Heart left ventricle (tissue), 16 donors: ENCODE results near the gene TNFRSF8. TPM values are rescaled to one million over a fixed set of nuclear protein-coding genes. Genes with fewer than 3 reads are reported as not detected.
A peak's percentile ranks its signal among the peaks of the same experiment; 100 is the strongest.
"Not testable (repeated sequence)": the region's sequence is repeated elsewhere in the genome, so short reads cannot be mapped to it uniquely, and the experiment has no call there.

Experiments
- ATAC-seq, 4 donors: fragments of 200-7000 bp; cut with Tn5 transposase; one replicate each; pipeline ENCODE4 v1.9.1; 2020 to 2022; ENCODE audit warnings: moderate library complexity in 4 of 4, mild to moderate bottlenecking in 3 of 4, moderate number of reproducible peaks in 1 of 4
- DNase-seq, 5 donors: peaks; one replicate each; pipeline ENCODE4 v3.0.0-alpha.2; 2020
- H3K27ac ChIP-seq, 12 donors: fragments of 200-600 bp; sonication (generic) in 4 of 12; one replicate each; pipeline versions ENCODE4 v1.5.0 to v1.8.0; 2016 to 2022; ENCODE audit warnings: mild to moderate bottlenecking in 2 of 12
- H3K27me3 ChIP-seq, 9 donors: fragments of 200-600 bp; sonication (generic) in 2 of 9; one replicate each; pipeline versions ENCODE4 v1.5.1 to v1.8.0; 2016 to 2022; ENCODE audit warnings: mild to moderate bottlenecking in 3 of 9
- H3K36me3 ChIP-seq, 9 donors: fragments of 200-600 bp; sonication (generic) in 2 of 9; one replicate each; pipeline versions ENCODE4 v1.5.0 to v1.8.0; 2018 to 2022; ENCODE audit warnings: mild to moderate bottlenecking in 2 of 9
- H3K4me1 ChIP-seq, 12 donors: fragments of 200-600 bp; sonication (generic) in 4 of 12; one replicate each; pipeline versions ENCODE4 v1.5.0 to v1.8.0; 2016 to 2022; ENCODE audit warnings: mild to moderate bottlenecking in 3 of 12
- H3K4me3 ChIP-seq, 12 donors: fragments of 200-600 bp; sonication (generic) in 4 of 12; one replicate each; pipeline versions ENCODE4 v1.5.0 to v1.8.0; 2017 to 2022; ENCODE audit warnings: mild to moderate bottlenecking in 9 of 12, moderate library complexity in 4 of 12
- H3K9me3 ChIP-seq, 12 donors: fragments of 200-600 bp; sonication (generic) in 4 of 12; one replicate each; pipeline versions ENCODE4 v1.5.0 to v1.8.0; 2016 to 2022; ENCODE audit warnings: mild to moderate bottlenecking in 1 of 12
- POLR2A ChIP-seq, 2 donors: fragments of 450-650 bp; IDR thresholded peaks; one replicate each; pipeline ENCODE4 v1.6.1; 2017; ENCODE audit warnings: antibody characterized with exemption in 2 of 2, mild to moderate bottlenecking in 2 of 2, moderate library complexity in 2 of 2
- WGBS, 4 donors: extraction: QIAGEN DNeasy Blood & Tissue Kit in 2 of 4; methylation state at CpG; one replicate each; pipeline versions ENCODE4 v1.1.5 to v1.1.7; 2013 to 2018; 5-methylcytosine and 5-hydroxymethylcytosine counted together
- intact Hi-C, 10 donors: fragments of 100-400 bp; cut with DNase I; formaldehyde crosslinking; loops; one replicate each; pipeline versions ENCODE4 v1.11.1 to v1.14.2; 2022
- polyA plus RNA-seq, 2 donors: library from polyadenylated mRNA; stranded (reverse); fragments of 200-250 nt; gene quantifications; one replicate each; pipeline ENCODE4 v1.2.3, GENCODE V29; 2013
- total RNA-seq, 9 donors: library from RNA; depleted of rRNA in 2 of 9; stranded (reverse); fragments of >200 nt in 2 of 9; fragmentation: NEBNext Ultra II Directional in 3 of 9; extraction: Animal tissue kit (Norgen Biotek cat#: 25700) in 3 of 9; gene quantifications; one replicate each; pipeline versions ENCODE4 v1.1.0 to v1.2.4, GENCODE V29; 2016 to 2023
- TF ChIP-seq, protein P1 (sequence below), 12 donors: fragments of 200-600 bp; sonication (generic) in 4 of 12; IDR thresholded peaks; one replicate each; pipeline versions ENCODE4 v1.5.0 to v1.8.0; 2018 to 2022; ENCODE audit warnings: antibody characterized with exemption in 12 of 12, mild to moderate bottlenecking in 5 of 12
- donor health status: ischemic (EF 13 %, LVEDD 7.1; RV severe dilation, severe dysfunction).
- donor health status: healthy with polysubstance abuse.
- donor health status: DM: no; HTN: yes; CAD: no.
- donor health status: DM: no; HTN: no; CAD: no.
- donor health status: ischemic (EF 25% LVEDD 6.9; RV normal size, moderate dysfunction).
- donor health status: ischemic (EF 25% LVEDD 5.7; RV mildly dilated, moderate dysfunction).
- donor health status: healthy.
- donor health status: DM: yes; HTN: yes; CAD: no.
- donor health status: ischemic (EF 35%, LVEDD 5.7; RV mildly dilated, moderate dysfunction).
- donor health status: nonischemic (EF 11% LVEDD 7.7; RV severe dilation, severe dysfunction).
- donor health status: DM: yes; HTN: yes; CAD: no.
- donor health status: PGD.
- donor health status: ischemic (EF 29% LVEDD 5.4; RV normal size, mild dysfunction).
- donor health status: nonischemic (EF 23%, LVEDD 6.1; RV moderate dilation, normal function).

The TNFRSF8 gene
- total and polyA plus RNA-seq, 11 donors = 0.51 to 4.5 (median 0.76) TPM

DNA sequence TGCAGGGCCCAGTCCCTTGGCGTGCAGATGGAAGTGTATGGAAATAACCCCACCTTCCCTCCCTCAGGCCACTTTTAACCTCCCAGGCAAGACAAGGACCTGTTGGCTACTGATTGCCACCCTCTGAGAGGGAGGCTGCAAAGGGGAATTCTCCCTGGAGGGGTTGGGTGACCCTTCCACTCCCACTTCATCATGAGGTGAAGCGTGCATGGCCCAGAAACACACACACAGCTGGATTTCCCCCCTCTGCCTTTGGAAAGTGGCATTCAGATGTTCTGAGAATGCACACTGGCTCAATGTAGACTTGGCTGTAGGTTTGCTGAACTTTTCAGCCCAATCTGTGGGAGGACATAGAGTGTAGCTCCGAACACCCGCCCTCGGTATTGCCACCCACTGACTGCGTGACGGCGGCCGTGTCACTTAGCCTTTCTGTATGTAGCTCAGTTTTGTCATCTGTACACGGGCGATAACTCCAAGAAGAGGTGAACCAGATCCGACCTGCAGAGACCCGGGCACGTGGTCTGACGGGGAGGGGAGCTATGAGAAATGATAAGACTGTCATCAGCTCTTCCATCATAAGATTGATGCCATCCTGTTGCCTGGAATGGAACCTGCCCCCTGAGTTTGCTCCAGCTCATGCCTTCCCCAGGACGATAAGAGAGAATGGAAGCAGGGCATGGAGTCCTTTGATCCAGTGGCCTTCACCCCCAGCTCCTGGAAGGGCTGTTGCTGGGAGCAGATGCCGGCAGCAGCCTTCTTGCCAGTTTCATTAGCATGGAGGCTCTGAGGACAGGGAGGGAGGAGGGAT is 24.5 kb upstream of the TNFRSF8 start:
- H3K27ac ChIP-seq = no peak overlapping the region
- H3K27me3 ChIP-seq = no peaks in the 10 kb centered on the region
- WGBS, 4 donors = 45 to 58% (median 50%) methylated on average over 15 to 17 of the region's 17 CpGs
- DNase-seq (no peak), ATAC-seq (peak in 1 of 4 donors; percentile 11)
- no peaks in the 10 kb centered on the region for H3K36me3 ChIP-seq
- H3K4me1 ChIP-seq = peaks cover 0 to 6% (median 0%) of the 10 kb centered on the region in 12 donors
- no peaks in the 10 kb centered on the region for H3K9me3 ChIP-seq
- no peak for TF ChIP-seq POLR2A (IDR thresholded peaks at IDR 0.05)
- intact Hi-C loops = loop anchor here in 1 of 10 donors (10.0 kb wide), 1 partner anchor 56 kb away; no protein-coding TSS in a partner anchor
- no peak overlapping the region for H3K4me3 ChIP-seq

- Histone ChIP-seq H3K4me3 (no peak overlapping the region), H3K4me1 (peaks cover 0 to 6% (median 0%) of the 10 kb centered on the region in 12 donors), H3K27me3 (no peaks in the 10 kb centered on the region), H3K27ac (no peak overlapping the region), H3K9me3 (no peaks in the 10 kb centered on the region), H3K36me3 (no peaks in the 10 kb centered on the region)
- ATAC-seq (no peak), DNase-seq (no peak)
- 48 to 77% (median 54%) methylated on average over 2 of the region's 2 CpGs for WGBS, 4 donors
- intact Hi-C loops = loop anchor here in 1 of 10 donors (10.0 kb wide), 1 partner anchor 56 kb away; no protein-coding TSS in a partner anchor
- TF ChIP-seq POLR2A (IDR thresholded peaks at IDR 0.05) = no peak
- TF ChIP-seq, protein P1, sequence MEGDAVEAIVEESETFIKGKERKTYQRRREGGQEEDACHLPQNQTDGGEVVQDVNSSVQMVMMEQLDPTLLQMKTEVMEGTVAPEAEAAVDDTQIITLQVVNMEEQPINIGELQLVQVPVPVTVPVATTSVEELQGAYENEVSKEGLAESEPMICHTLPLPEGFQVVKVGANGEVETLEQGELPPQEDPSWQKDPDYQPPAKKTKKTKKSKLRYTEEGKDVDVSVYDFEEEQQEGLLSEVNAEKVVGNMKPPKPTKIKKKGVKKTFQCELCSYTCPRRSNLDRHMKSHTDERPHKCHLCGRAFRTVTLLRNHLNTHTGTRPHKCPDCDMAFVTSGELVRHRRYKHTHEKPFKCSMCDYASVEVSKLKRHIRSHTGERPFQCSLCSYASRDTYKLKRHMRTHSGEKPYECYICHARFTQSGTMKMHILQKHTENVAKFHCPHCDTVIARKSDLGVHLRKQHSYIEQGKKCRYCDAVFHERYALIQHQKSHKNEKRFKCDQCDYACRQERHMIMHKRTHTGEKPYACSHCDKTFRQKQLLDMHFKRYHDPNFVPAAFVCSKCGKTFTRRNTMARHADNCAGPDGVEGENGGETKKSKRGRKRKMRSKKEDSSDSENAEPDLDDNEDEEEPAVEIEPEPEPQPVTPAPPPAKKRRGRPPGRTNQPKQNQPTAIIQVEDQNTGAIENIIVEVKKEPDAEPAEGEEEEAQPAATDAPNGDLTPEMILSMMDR (IDR thresholded peaks at IDR 0.05) = no peak
These were observed 24.0 kb upstream of the TNFRSF8 start for GRCh38 chr1:12039164-12039525.

GRCh38 chr1:12039824-12040456 is 23.2 kb upstream of the TNFRSF8 start:
- not testable (repeated sequence) for ATAC-seq, DNase-seq, H3K9me3 ChIP-seq, H3K4me3 ChIP-seq, H3K36me3 ChIP-seq, H3K4me1 ChIP-seq, H3K27me3 ChIP-seq, H3K27ac ChIP-seq
- WGBS, 4 donors = 91 to 92% (median 92%) methylated on average over 13 of the region's 13 CpGs
- intact Hi-C loops = loop anchor here in 1 of 10 donors (10.0 kb wide), 1 partner anchor 55 kb away; no protein-coding TSS in a partner anchor

- no peak for TF ChIP-seq POLR2A (IDR thresholded peaks at IDR 0.05)
- TF ChIP-seq, protein P1 (IDR thresholded peaks at IDR 0.05) = no peak
- ATAC-seq = no peak
- 66 to 76% (median 70%) methylated on average over 6 of the region's 6 CpGs for WGBS, 4 donors
These were observed 22.5 kb upstream of the TNFRSF8 start for GRCh38 chr1:12040457-12041051.

DNA sequence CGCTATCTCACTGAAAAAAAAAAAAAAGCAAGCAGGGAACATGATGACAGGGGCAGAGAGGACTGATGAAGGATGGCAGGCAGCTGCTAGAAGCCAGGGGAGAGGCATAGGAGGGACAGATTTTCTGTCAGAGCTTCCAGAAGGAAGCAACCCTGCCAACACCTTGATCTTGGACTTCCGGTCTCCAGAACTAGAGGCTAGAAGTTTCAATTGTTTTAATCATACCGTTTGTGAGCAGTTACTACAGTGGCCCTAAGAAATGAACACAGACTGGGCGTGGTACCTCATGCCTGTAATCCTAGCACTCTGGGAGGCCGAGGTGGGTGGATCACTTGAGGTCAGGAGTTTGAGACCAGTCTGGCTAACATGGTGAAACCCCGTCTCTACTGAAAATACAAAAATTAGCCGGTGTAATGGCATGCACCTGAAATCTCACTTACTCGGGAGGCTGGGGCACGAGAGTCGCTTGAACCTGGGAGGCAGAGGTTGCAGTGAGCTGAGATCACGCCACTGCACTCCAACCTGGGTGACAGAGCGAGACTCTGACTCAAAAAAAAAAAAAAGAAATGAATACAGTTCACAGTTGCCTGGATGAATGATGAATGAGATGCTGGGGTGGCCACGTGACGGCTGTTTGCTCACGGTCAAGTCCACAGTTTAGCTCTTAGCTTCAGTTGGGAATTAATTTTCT is 18.8 kb upstream of the TNFRSF8 start:
- intact Hi-C loops, DNase-seq, H3K27me3 ChIP-seq, H3K36me3 ChIP-seq, H3K4me3 ChIP-seq, H3K4me1 ChIP-seq, H3K27ac ChIP-seq, H3K9me3 ChIP-seq: not testable (repeated sequence)
- ATAC-seq = peak in 3 of 4 donors; percentile 23 to 50 (median 32)
- 66 to 76% (median 73%) methylated on average over 14 to 15 of the region's 15 CpGs for WGBS, 4 donors

More at GRCh38 chr1:12040457-12041051, 22.5 kb upstream of the TNFRSF8 start:
- no peaks in the 10 kb centered on the region for H3K36me3 ChIP-seq
- peaks cover 0 to 6% (median 0%) of the 10 kb centered on the region in 12 donors for H3K4me1 ChIP-seq
- no peaks in the 10 kb centered on the region for H3K9me3 ChIP-seq
- intact Hi-C loops = no loop called here
- no peaks in the 10 kb centered on the region for H3K27me3 ChIP-seq
- DNase-seq = no peak
- no peak overlapping the region for H3K27ac ChIP-seq
- no peak overlapping the region for H3K4me3 ChIP-seq
